Muscle of leg (tissue), 11 donors: Measurements from ENCODE around the gene NBPF9. TPM values are rescaled to one million over a fixed set of nuclear protein-coding genes. Genes with fewer than 3 reads are reported as not detected.
"Not testable (repeated sequence)": the region's sequence is repeated elsewhere in the genome, so short reads cannot be mapped to it uniquely, and the experiment has no call there.

Source experiments
- DNase-seq: peaks from one replicate; pipeline ENCODE4 v3.0.0; 2013
- H3K27ac ChIP-seq: one replicate; pipeline ENCODE4 v1.5.1; 2013; ENCODE audit warnings: mild to moderate bottlenecking, low read length, control low read depth
- H3K27me3 ChIP-seq: one replicate; pipeline ENCODE4 v1.6.1; 2013; ENCODE audit warnings: low read length; ENCODE audit not compliant: control insufficient read depth, insufficient read depth
- H3K36me3 ChIP-seq: one replicate; pipeline ENCODE4 v1.6.1; 2013; ENCODE audit warnings: low read length; ENCODE audit not compliant: control insufficient read depth, insufficient read depth
- H3K4me1 ChIP-seq: one replicate; pipeline ENCODE4 v1.6.1; 2013; ENCODE audit warnings: low read length; ENCODE audit not compliant: control insufficient read depth, insufficient read depth
- H3K4me3 ChIP-seq: one replicate; pipeline ENCODE4 v1.5.1; 2013; ENCODE audit warnings: low read length, control low read depth
- H3K9me3 ChIP-seq: replicated peaks from 2 replicates; pipeline ENCODE4 v1.6.1; 2013; ENCODE audit warnings: low read depth, low read length; ENCODE audit not compliant: control insufficient read depth
- WGBS: methylation state at CpG from one replicate; pipeline ENCODE4 v1.1.5; 2013; ENCODE audit warnings: missing lambda C conversion rate; ENCODE audit not compliant: insufficient coverage; 5-methylcytosine and 5-hydroxymethylcytosine counted together
- polyA plus RNA-seq, 8 donors: library from polyadenylated mRNA; unstranded; fragments of 120-200 nt; gene quantifications; one replicate each; pipeline versions ENCODE4 v1.2.1 to v1.2.3, GENCODE V29; 2013; ENCODE audit warnings: inconsistent platforms in 1 of 8, low replicate concordance in 1 of 8; ENCODE audit not compliant: insufficient read length in 8 of 8, insufficient read depth in 1 of 8
- total RNA-seq: library from RNA; stranded (reverse); fragments of 120-200 nt; gene quantifications from one replicate; pipeline ENCODE4 v1.2.4, GENCODE V29; 2013

Gene NBPF9
- total and polyA plus RNA-seq, 9 donors = 21.2 to 40.9 (median 31.0) TPM

GRCh38 chr1:149013513-149013912 lies 89.8 kb downstream of the NBPF9 start:
- not testable (repeated sequence) for H3K36me3 ChIP-seq, H3K27me3 ChIP-seq, H3K27ac ChIP-seq, H3K9me3 ChIP-seq, DNase-seq, H3K4me1 ChIP-seq, H3K4me3 ChIP-seq
- no CpG with 5 or more reads among the region's 4 CpGs for WGBS

GRCh38 chr1:149012599-149012998 lies 90.8 kb downstream of the NBPF9 start:
- not testable (repeated sequence) for DNase-seq, H3K36me3 ChIP-seq, H3K4me1 ChIP-seq, H3K4me3 ChIP-seq, H3K27ac ChIP-seq, H3K9me3 ChIP-seq, H3K27me3 ChIP-seq
- no CpG with 5 or more reads among the region's 5 CpGs for WGBS

- not testable (repeated sequence) for H3K36me3 ChIP-seq, DNase-seq, H3K4me1 ChIP-seq, H3K4me3 ChIP-seq, H3K27me3 ChIP-seq, H3K9me3 ChIP-seq, H3K27ac ChIP-seq
- no CpG with 5 or more reads among the region's 3 CpGs for WGBS
These were observed 93.6 kb downstream of the NBPF9 start for GRCh38 chr1:149009761-149010160.

- no CpG with 5 or more reads among the region's 2 CpGs for WGBS
- H3K9me3 ChIP-seq, H3K4me1 ChIP-seq, DNase-seq, H3K4me3 ChIP-seq, H3K27me3 ChIP-seq, H3K36me3 ChIP-seq, H3K27ac ChIP-seq: not testable (repeated sequence)
These were observed 94.6 kb downstream of the NBPF9 start for GRCh38 chr1:149008769-149009168.

- DNase-seq, H3K4me1 ChIP-seq, H3K27me3 ChIP-seq, H3K36me3 ChIP-seq, H3K27ac ChIP-seq, H3K9me3 ChIP-seq, H3K4me3 ChIP-seq: not testable (repeated sequence)
- no CpG with 5 or more reads among the region's 4 CpGs for WGBS
These were observed 95.0 kb downstream of the NBPF9 start for GRCh38 chr1:149008326-149008725.
